ENCODE measurements around the gene PTPRK.

Gene PTPRK

GRCh38 chr6:128097009-128097408 lies 423.4 kb downstream of the PTPRK start:
- no peak for TF ChIP-seq CTCF (IDR thresholded peaks at IDR 0.05; ENCODE audit: control extremely low read depth, extremely low read depth, low read depth, missing control alignments)
- CTCF ChIA-PET: no interaction called here
- DNase-seq (ENCODE audit: extremely low spot score): no peak
- POLR2A ChIA-PET: no interaction called here

- no peak for TF ChIP-seq CTCF (IDR thresholded peaks at IDR 0.05; ENCODE audit: control extremely low read depth, extremely low read depth, low read depth, missing control alignments)
- no peak for DNase-seq (ENCODE audit: extremely low spot score)
- ChIA-PET POLR2A (no interaction called here), CTCF (interaction anchor here (0.5 to 1.0 kb wide), 3 partner anchors 15 to 250 kb away, joined by 3 read pairs; no protein-coding TSS in a partner anchor)
These were observed 425.0 kb downstream of the PTPRK start for GRCh38 chr6:128095362-128095761.

- no peak for DNase-seq (ENCODE audit: extremely low spot score)
- CTCF ChIA-PET: interaction anchor here (0.8 to 1.0 kb wide), 3 partner anchors 9 to 16 kb away, joined by 3 to 6 read pairs (median 4); no protein-coding TSS in a partner anchor
- POLR2A ChIA-PET: no interaction called here
- no peak for TF ChIP-seq CTCF (IDR thresholded peaks at IDR 0.05; ENCODE audit: control extremely low read depth, extremely low read depth, low read depth, missing control alignments)
These were observed 441.4 kb downstream of the PTPRK start for GRCh38 chr6:128079021-128079420.

GRCh38 chr6:128078276-128078675 lies 442.1 kb downstream of the PTPRK start:
- CTCF ChIA-PET: interaction anchor here (0.8 kb wide), 1 partner anchor 9 kb away, joined by 4 read pairs; no protein-coding TSS in a partner anchor
- DNase-seq (ENCODE audit: extremely low spot score): no peak
- POLR2A ChIA-PET: no interaction called here
- no peak for TF ChIP-seq CTCF (IDR thresholded peaks at IDR 0.05; ENCODE audit: control extremely low read depth, extremely low read depth, low read depth, missing control alignments)

- POLR2A ChIA-PET: no interaction called here
- CTCF ChIA-PET: no interaction called here
- no peak for TF ChIP-seq CTCF (IDR thresholded peaks at IDR 0.05; ENCODE audit: control extremely low read depth, extremely low read depth, low read depth, missing control alignments)
- no peak for DNase-seq (ENCODE audit: extremely low spot score)
These were observed 443.6 kb downstream of the PTPRK start for GRCh38 chr6:128076843-128077242.

- POLR2A ChIA-PET: no interaction called here
These were observed 445.8 kb downstream of the PTPRK start for GRCh38 chr6:128074567-128074966.

More at GRCh38 chr6:128074567-128074966, 445.8 kb downstream of the PTPRK start:
- TF ChIP-seq CTCF (IDR thresholded peaks at IDR 0.05; ENCODE audit: control extremely low read depth, extremely low read depth, low read depth, missing control alignments): no peak
- CTCF ChIA-PET: interaction anchor here (1.1 to 2.0 kb wide), 2 partner anchors 10 to 14 kb away, joined by 4 to 5 read pairs; no protein-coding TSS in a partner anchor
- DNase-seq (ENCODE audit: extremely low spot score): no peak

Measured in GM10248 (cell line).